HEK293 (cell line): Measurements from ENCODE around the gene LMTK2.

Experiments used
- CTCF ChIA-PET: fragments of 350-600 bp; formaldehyde crosslinking; extraction: SDS; loops from one replicate; lab custom pipeline; 2021; ENCODE audit warnings: antibody characterized with exemption; lab: Yijun Ruan, JAX
- POLR2A ChIA-PET: fragments of 300-600 bp; formaldehyde crosslinking; extraction: SDS; loops from one replicate; lab custom pipeline; 2020; ENCODE audit warnings: antibody characterized with exemption, inconsistent platforms; lab: Yijun Ruan, JAX
- H3K27ac ChIP-seq: fragments of 200-500 bp; sonication (Bioruptor generic); 2 replicates; pipeline ENCODE4 v1.5.1; 2014; ENCODE audit warnings: low read depth, low read length, control low read depth, inconsistent platforms; ENCODE audit errors: extremely low read depth
- H3K36me3 ChIP-seq, 2 experiments: fragments of 200-500 bp in 1 of 2; sonication (Bioruptor generic) in 1 of 2; 1 replicate in 1 of 2; 2 replicates in 1 of 2; pipeline ENCODE4 v1.5.1; 2014 to 2017; ENCODE audit warnings: inconsistent platforms in 2 of 2, low read length in 2 of 2; ENCODE audit not compliant: control insufficient read depth in 2 of 2, insufficient read depth in 1 of 2
- H3K4me1 ChIP-seq: fragments of 200-500 bp; sonication (Bioruptor generic); 2 replicates; pipeline ENCODE4 v1.5.1; 2014; ENCODE audit warnings: mild to moderate bottlenecking, low read length, inconsistent platforms; ENCODE audit not compliant: control insufficient read depth, insufficient read depth
- H3K4me3 ChIP-seq: 2 replicates; pipeline ENCODE4 v1.5.1; 2011; ENCODE audit warnings: low read depth, mild to moderate bottlenecking, control low read depth, low read length, moderate library complexity
- H3K9me3 ChIP-seq: fragments of 200-500 bp; sonication (Bioruptor generic); 2 replicates; pipeline ENCODE4 v1.5.1; 2014; ENCODE audit warnings: low read depth, low read length, inconsistent platforms; ENCODE audit not compliant: control insufficient read depth, insufficient read depth
- BCL6B ChIP-seq: fragments of 450-650 bp; formaldehyde crosslinking; IDR thresholded peaks from 2 replicates; pipeline ENCODE4 v1.5.1; 2017; ENCODE audit warnings: missing biosample characterization, missing genetic modification characterization
- HOXA7 ChIP-seq: sonication (generic); formaldehyde crosslinking; IDR thresholded peaks from 2 replicates; pipeline ENCODE4 v1.8.1; 2022; ENCODE audit warnings: missing genetic modification reagents, borderline replicate concordance
- OVOL3 ChIP-seq: fragments of 450-650 bp; formaldehyde crosslinking; IDR thresholded peaks from 2 replicates; pipeline ENCODE4 v1.5.1; 2016; ENCODE audit warnings: missing biosample characterization, missing genetic modification characterization
- PATZ1 ChIP-seq: fragments of 450-650 bp; formaldehyde crosslinking; IDR thresholded peaks from 2 replicates; pipeline ENCODE4 v1.5.1; 2016; ENCODE audit warnings: missing biosample characterization, missing genetic modification characterization
- SETDB1 ChIP-seq: IDR thresholded peaks from one replicate; pipeline ENCODE4 v1.6.1; 2017; ENCODE audit warnings: mild to moderate bottlenecking, low read length, moderate library complexity, mixed read lengths; ENCODE audit not compliant: insufficient read length
- TCF7L2 ChIP-seq: IDR thresholded peaks from 2 replicates; pipeline ENCODE4 v1.6.1; 2011; ENCODE audit warnings: low read depth, mild to moderate bottlenecking, inconsistent platforms, low read length, moderate library complexity, borderline replicate concordance
- WT1 ChIP-seq: fragments of 450-650 bp; formaldehyde crosslinking; IDR thresholded peaks from 2 replicates; pipeline ENCODE4 v1.5.1; 2016; ENCODE audit warnings: missing biosample characterization, missing genetic modification characterization
- YY1 ChIP-seq: fragments of 450-650 bp; formaldehyde crosslinking; IDR thresholded peaks from 2 replicates; pipeline ENCODE4 v1.5.1; 2018; ENCODE audit warnings: missing biosample characterization, missing genetic modification characterization
- ZNF155 ChIP-seq: fragments of 450-650 bp; formaldehyde crosslinking; IDR thresholded peaks from 2 replicates; pipeline ENCODE4 v1.5.1; 2016; ENCODE audit warnings: missing biosample characterization, missing genetic modification characterization
- ZNF16 ChIP-seq: fragments of 450-650 bp; formaldehyde crosslinking; IDR thresholded peaks from 2 replicates; pipeline ENCODE4 v1.5.1; 2016; ENCODE audit warnings: low read depth, missing biosample characterization, missing genetic modification characterization
- ZNF221 ChIP-seq: fragments of 450-650 bp; formaldehyde crosslinking; IDR thresholded peaks from 2 replicates; pipeline ENCODE4 v1.5.1; 2017; ENCODE audit warnings: missing biosample characterization, missing genetic modification characterization, borderline replicate concordance
- ZNF223 ChIP-seq: fragments of 450-650 bp; formaldehyde crosslinking; IDR thresholded peaks from 2 replicates; pipeline ENCODE4 v1.5.1; 2016; ENCODE audit warnings: missing biosample characterization, missing genetic modification characterization
- ZNF311 ChIP-seq: fragments of 450-650 bp; formaldehyde crosslinking; IDR thresholded peaks from 2 replicates; pipeline ENCODE4 v1.5.1; 2017; ENCODE audit warnings: missing biosample characterization, missing genetic modification characterization, borderline replicate concordance
- ZNF341 ChIP-seq: fragments of 450-650 bp; formaldehyde crosslinking; IDR thresholded peaks from 2 replicates; pipeline ENCODE4; 2016; ENCODE audit warnings: low read depth, missing biosample characterization, missing genetic modification characterization
- ZNF426 ChIP-seq: fragments of 450-650 bp; formaldehyde crosslinking; IDR thresholded peaks from 2 replicates; pipeline ENCODE4 v1.5.1; 2017; ENCODE audit warnings: missing biosample characterization, missing genetic modification characterization, mild to moderate bottlenecking, inconsistent platforms, moderate library complexity
- ZNF48 ChIP-seq: fragments of 450-650 bp; formaldehyde crosslinking; IDR thresholded peaks from 2 replicates; pipeline ENCODE4 v1.5.1; 2016; ENCODE audit warnings: missing biosample characterization, missing genetic modification characterization
- ZNF658 ChIP-seq: fragments of 450-650 bp; formaldehyde crosslinking; IDR thresholded peaks from 2 replicates; pipeline ENCODE4; 2016; ENCODE audit warnings: missing biosample characterization, missing genetic modification characterization
- ZNF768 ChIP-seq: fragments of 450-650 bp; formaldehyde crosslinking; IDR thresholded peaks from 2 replicates; pipeline ENCODE4 v1.5.1; 2018; ENCODE audit warnings: missing biosample characterization, mild to moderate bottlenecking, missing genetic modification characterization
- ZNF785 ChIP-seq: fragments of 450-650 bp; formaldehyde crosslinking; IDR thresholded peaks from 2 replicates; pipeline ENCODE4 v1.5.1; 2016; ENCODE audit warnings: missing biosample characterization, missing genetic modification characterization
- ZNF791 ChIP-seq: fragments of 450-650 bp; formaldehyde crosslinking; IDR thresholded peaks from 2 replicates; pipeline ENCODE4 v1.5.1; 2016; ENCODE audit warnings: missing biosample characterization, missing genetic modification characterization
- ZSCAN18 ChIP-seq: fragments of 450-650 bp; formaldehyde crosslinking; IDR thresholded peaks from 2 replicates; pipeline ENCODE4 v1.5.1; 2016; ENCODE audit warnings: missing biosample characterization, missing genetic modification characterization
- ZSCAN5A ChIP-seq: fragments of 450-650 bp; formaldehyde crosslinking; IDR thresholded peaks from 2 replicates; pipeline ENCODE4 v1.5.1; 2016; ENCODE audit warnings: missing biosample characterization, missing genetic modification characterization
- TF ChIP-seq, protein P1 (sequence below): fragments of 450-650 bp; formaldehyde crosslinking; IDR thresholded peaks from 2 replicates; pipeline ENCODE4 v1.5.1; 2016; ENCODE audit warnings: missing biosample characterization, missing genetic modification characterization
- TF ChIP-seq, protein P2 (sequence below): fragments of 450-650 bp; IDR thresholded peaks from 2 replicates; pipeline ENCODE4 v1.5.1; 2018; ENCODE audit warnings: missing biosample characterization, missing genetic modification characterization

LMTK2 gene

GRCh38 chr7:98238076-98238475 lies 131.4 kb downstream of the LMTK2 start:
- ChIA-PET POLR2A (no interaction called here), CTCF (no interaction called here)
- Histone ChIP-seq H3K36me3 (peaks cover 0 to 6% of the 10 kb centered on the region in 2 experiments; a peak in 2 of 3 replicates), H3K9me3 (no peaks in the 10 kb centered on the region), H3K27ac (no peak overlapping the region), H3K4me3 (no peak overlapping the region), H3K4me1 (no peaks in the 10 kb centered on the region)
- TF ChIP-seq ZSCAN5A = no peak
- no peak for TF ChIP-seq ZNF426
- TF ChIP-seq ZNF48 (tag by site-specific recombination) = no peak
- TF ChIP-seq ZNF658 = no peak
- TF ChIP-seq, protein P1, sequence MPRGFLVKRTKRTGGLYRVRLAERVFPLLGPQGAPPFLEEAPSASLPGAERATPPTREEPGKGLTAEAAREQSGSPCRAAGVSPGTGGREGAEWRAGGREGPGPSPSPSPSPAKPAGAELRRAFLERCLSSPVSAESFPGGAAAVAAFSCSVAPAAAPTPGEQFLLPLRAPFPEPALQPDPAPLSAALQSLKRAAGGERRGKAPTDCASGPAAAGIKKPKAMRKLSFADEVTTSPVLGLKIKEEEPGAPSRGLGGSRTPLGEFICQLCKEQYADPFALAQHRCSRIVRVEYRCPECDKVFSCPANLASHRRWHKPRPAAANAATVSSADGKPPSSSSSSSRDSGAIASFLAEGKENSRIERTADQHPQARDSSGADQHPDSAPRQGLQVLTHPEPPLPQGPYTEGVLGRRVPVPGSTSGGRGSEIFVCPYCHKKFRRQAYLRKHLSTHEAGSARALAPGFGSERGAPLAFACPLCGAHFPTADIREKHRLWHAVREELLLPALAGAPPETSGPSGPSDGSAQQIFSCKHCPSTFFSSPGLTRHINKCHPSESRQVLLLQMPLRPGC (tag by site-specific recombination) = no peak
- TF ChIP-seq PATZ1 (tag by site-specific recombination) = no peak
- TF ChIP-seq, protein P2, sequence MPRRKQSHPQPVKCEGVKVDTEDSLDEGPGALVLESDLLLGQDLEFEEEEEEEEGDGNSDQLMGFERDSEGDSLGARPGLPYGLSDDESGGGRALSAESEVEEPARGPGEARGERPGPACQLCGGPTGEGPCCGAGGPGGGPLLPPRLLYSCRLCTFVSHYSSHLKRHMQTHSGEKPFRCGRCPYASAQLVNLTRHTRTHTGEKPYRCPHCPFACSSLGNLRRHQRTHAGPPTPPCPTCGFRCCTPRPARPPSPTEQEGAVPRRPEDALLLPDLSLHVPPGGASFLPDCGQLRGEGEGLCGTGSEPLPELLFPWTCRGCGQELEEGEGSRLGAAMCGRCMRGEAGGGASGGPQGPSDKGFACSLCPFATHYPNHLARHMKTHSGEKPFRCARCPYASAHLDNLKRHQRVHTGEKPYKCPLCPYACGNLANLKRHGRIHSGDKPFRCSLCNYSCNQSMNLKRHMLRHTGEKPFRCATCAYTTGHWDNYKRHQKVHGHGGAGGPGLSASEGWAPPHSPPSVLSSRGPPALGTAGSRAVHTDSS = no peak
- TF ChIP-seq YY1 (tag by site-specific recombination) = no peak

GRCh38 chr7:98238976-98239375 lies 132.3 kb downstream of the LMTK2 start:
- no peak overlapping the region for H3K27ac ChIP-seq
- CTCF ChIA-PET = interaction anchor here (1.2 kb wide), 1 partner anchor 12 kb away, joined by 3 read pairs; no protein-coding TSS in a partner anchor
- no peaks in the 10 kb centered on the region for H3K4me1 ChIP-seq
- peaks cover 0 to 6% of the 10 kb centered on the region in 2 experiments; a peak in 2 of 3 replicates for H3K36me3 ChIP-seq
- no peaks in the 10 kb centered on the region for H3K9me3 ChIP-seq
- no peak overlapping the region for H3K4me3 ChIP-seq
- POLR2A ChIA-PET = no interaction called here
- TF ChIP-seq OVOL3 (tag by site-specific recombination) (no peak), ZNF341 (tag by site-specific recombination) (no peak), ZNF223 (no peak), WT1 (tag by site-specific recombination) (no peak), TCF7L2 (no peak), SETDB1 (no peak), HOXA7 (CRISPR knock-in tag) (no peak), ZNF155 (tag by site-specific recombination) (no peak), ZNF768 (tag by site-specific recombination) (no peak), ZNF311 (no peak), ZNF221 (tag by site-specific recombination) (no peak), ZNF785 (tag by site-specific recombination) (no peak), BCL6B (tag by site-specific recombination) (no peak), ZNF16 (tag by site-specific recombination) (no peak), ZSCAN18 (tag by site-specific recombination) (no peak), ZNF791 (tag by site-specific recombination) (no peak)
